CD8-positive, alpha-beta memory T cell (primary cell): ENCODE results near the gene TBK1. TPM values are rescaled to one million over a fixed set of nuclear protein-coding genes. Genes with fewer than 3 reads are reported as not detected.

ENCODE experiments used
- CTCF ChIA-PET: fragments of 350-600 bp; sonication (Branson Sonifier 250); formaldehyde crosslinking; loops from one replicate; lab custom pipeline; 2021; ENCODE audit warnings: antibody characterized with exemption; lab: Charles Lee
- POLR2A ChIA-PET: fragments of 350-600 bp; sonication (Branson Sonifier 250); formaldehyde crosslinking; loops from one replicate; lab custom pipeline; 2021; ENCODE audit warnings: antibody characterized with exemption; lab: Charles Lee
- DNase-seq, 5 donors: peaks; one replicate each; pipeline versions ENCODE4 v3.0.0 to v3.0.0-alpha.2; 2020 to 2022; ENCODE audit warnings: mixed read lengths in 1 of 5
- H3K27ac ChIP-seq: one replicate; pipeline ENCODE4 v1.7.0; 2013; ENCODE audit warnings: low read depth, mild to moderate bottlenecking, low read length, moderate library complexity
- H3K27me3 ChIP-seq: 2 replicates; pipeline ENCODE4 v1.7.0; 2013; ENCODE audit warnings: low read length, mild to moderate bottlenecking; ENCODE audit not compliant: insufficient read depth, poor library complexity, severe bottlenecking
- H3K36me3 ChIP-seq: 2 replicates; pipeline ENCODE4 v1.7.0; 2013; ENCODE audit warnings: mild to moderate bottlenecking, low read length, moderate library complexity; ENCODE audit not compliant: insufficient read depth
- H3K4me1 ChIP-seq: 2 replicates; pipeline ENCODE4 v1.7.0; 2013; ENCODE audit warnings: mild to moderate bottlenecking, low read length, moderate library complexity; ENCODE audit not compliant: insufficient read depth
- H3K4me3 ChIP-seq: 2 replicates; pipeline ENCODE4 v1.7.0; 2013; ENCODE audit warnings: mild to moderate bottlenecking, low read length
- H3K9me3 ChIP-seq: 2 replicates; pipeline ENCODE4 v1.7.0; 2013; ENCODE audit warnings: mild to moderate bottlenecking, low read length
- H3K27ac Mint-ChIP-seq, 8 donors: one replicate each; pipeline ENCODE4 v1.8.0; 2020 to 2021; ENCODE audit warnings: mixed read lengths in 8 of 8, mild to moderate bottlenecking in 6 of 8, inconsistent platforms in 3 of 8, moderate library complexity in 3 of 8
- H3K27me3 Mint-ChIP-seq, 2 donors: one replicate each; pipeline ENCODE4 v1.8.0; 2020 to 2021; ENCODE audit warnings: mixed read lengths in 2 of 2, mild to moderate bottlenecking in 1 of 2, moderate library complexity in 1 of 2
- H3K36me3 Mint-ChIP-seq, 3 donors: one replicate each; pipeline ENCODE4 v1.8.0; 2020 to 2021; ENCODE audit warnings: mixed read lengths in 3 of 3, inconsistent platforms in 1 of 3, mild to moderate bottlenecking in 1 of 3
- H3K4me1 Mint-ChIP-seq, 3 donors: one replicate each; pipeline ENCODE4 v1.8.0; 2020 to 2021; ENCODE audit warnings: mixed read lengths in 3 of 3, inconsistent platforms in 1 of 3, mild to moderate bottlenecking in 1 of 3
- H3K4me3 Mint-ChIP-seq, 7 donors: one replicate each; pipeline ENCODE4 v1.8.0; 2020 to 2021; ENCODE audit warnings: mixed read lengths in 7 of 7, mild to moderate bottlenecking in 6 of 7, moderate library complexity in 4 of 7, inconsistent platforms in 2 of 7
- H3K9me3 Mint-ChIP-seq, 5 donors: one replicate each; pipeline ENCODE4 v1.8.0; 2020 to 2022; ENCODE audit warnings: mixed read lengths in 5 of 5, mild to moderate bottlenecking in 3 of 5, moderate library complexity in 2 of 5, inconsistent platforms in 1 of 5
- polyA plus RNA-seq: library from polyadenylated mRNA; unstranded; fragments of 300-500 nt; fragmentation: Illumina TruSeq; gene quantifications from one replicate; pipeline ENCODE4 v1.2.3, GENCODE V29; 2021
- total RNA-seq, 2 experiments: library from RNA; stranded (reverse); gene quantifications; one replicate each; pipeline ENCODE4 v1.2.3, GENCODE V29; 2021

The TBK1 gene
- total and polyA plus RNA-seq, 3 experiments from 2014 or later = 25.9 to 27.6 (median 26.8) TPM

DNA sequence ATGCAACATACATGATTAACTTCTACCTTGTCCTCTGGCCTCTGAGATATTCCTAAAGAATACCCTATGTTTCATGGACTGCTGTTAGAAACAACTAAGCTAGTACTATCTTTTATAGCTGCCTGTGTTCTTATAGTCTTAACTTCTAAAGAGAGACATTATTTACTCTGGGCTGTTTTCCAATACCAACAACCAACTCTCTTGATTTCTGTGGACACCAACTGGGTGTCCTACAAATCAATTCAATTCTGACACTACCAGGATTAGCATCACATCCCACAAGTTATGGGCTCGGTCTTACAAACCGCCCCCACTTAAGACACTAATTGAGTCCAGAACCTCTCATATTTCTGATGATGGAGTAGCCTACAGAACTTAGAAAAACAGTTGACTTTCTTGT is 39.5 kb upstream of the TBK1 start:
- H3K9me3 Mint-ChIP-seq = no peaks in the 10 kb centered on the region
- no peaks in the 10 kb centered on the region for H3K27me3 ChIP-seq
- no peak for DNase-seq
- H3K27ac ChIP-seq = no peak overlapping the region
- H3K36me3 ChIP-seq = peaks cover 44% of the 10 kb centered on the region
- H3K27me3 Mint-ChIP-seq = no peaks in the 10 kb centered on the region
- peaks cover 7 to 69% (median 16%) of the 10 kb centered on the region in 3 donors for H3K36me3 Mint-ChIP-seq
- CTCF ChIA-PET = no interaction called here
- no peaks in the 10 kb centered on the region for H3K9me3 ChIP-seq
- H3K4me3 ChIP-seq = no peak overlapping the region
- POLR2A ChIA-PET = no interaction called here
- no peaks in the 10 kb centered on the region for H3K4me1 ChIP-seq
- H3K4me3 Mint-ChIP-seq = no peak overlapping the region
- peaks cover 3 to 18% (median 9%) of the 10 kb centered on the region in 3 donors for H3K4me1 Mint-ChIP-seq
- peak overlapping the region in 2 of 8 donors; percentile 1 to 6 for H3K27ac Mint-ChIP-seq

DNA sequence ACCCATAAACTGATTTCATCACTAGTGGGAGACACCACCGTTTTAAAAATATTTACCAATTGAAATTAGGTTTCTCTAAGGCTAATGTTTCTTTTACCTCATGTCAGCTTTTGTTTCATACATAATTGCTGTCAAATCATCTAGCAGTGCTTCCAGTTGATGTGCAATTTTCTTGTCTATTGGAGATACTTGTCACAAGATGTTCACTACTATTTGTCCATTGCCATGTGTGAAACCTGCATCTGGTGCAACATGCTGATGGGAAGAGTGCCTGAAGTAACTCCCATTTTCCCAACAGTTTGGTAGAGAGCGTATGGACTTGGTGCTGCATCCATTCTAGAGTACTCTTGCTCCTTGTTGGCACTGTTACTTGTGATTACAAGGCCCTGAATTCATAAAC is 38.0 kb upstream of the TBK1 start:
- Mint-ChIP-seq H3K4me3 (no peak overlapping the region), H3K27ac (peak overlapping the region in 1 of 8 donors; percentile 24), H3K9me3 (no peaks in the 10 kb centered on the region), H3K4me1 (peaks cover 2 to 12% (median 3%) of the 10 kb centered on the region in 3 donors), H3K27me3 (no peaks in the 10 kb centered on the region), H3K36me3 (peaks cover 10 to 81% (median 23%) of the 10 kb centered on the region in 3 donors)
- no peak for DNase-seq
- Histone ChIP-seq H3K4me1 (no peaks in the 10 kb centered on the region), H3K36me3 (peaks cover 54% of the 10 kb centered on the region), H3K9me3 (no peaks in the 10 kb centered on the region), H3K4me3 (no peak overlapping the region), H3K27me3 (no peaks in the 10 kb centered on the region), H3K27ac (no peak overlapping the region)
- CTCF ChIA-PET = no interaction called here
- POLR2A ChIA-PET = no interaction called here

GRCh38 chr12:64418209-64418608 is 33.7 kb upstream of the TBK1 start:
- Histone ChIP-seq H3K9me3 (no peaks in the 10 kb centered on the region), H3K27me3 (no peaks in the 10 kb centered on the region), H3K4me3 (no peak overlapping the region), H3K4me1 (no peaks in the 10 kb centered on the region), H3K36me3 (peaks cover 65% of the 10 kb centered on the region), H3K27ac (no peak overlapping the region)
- Mint-ChIP-seq H3K4me1 (peaks cover 0 to 7% (median 2%) of the 10 kb centered on the region in 3 donors), H3K36me3 (peaks cover 7 to 88% (median 29%) of the 10 kb centered on the region in 3 donors), H3K27me3 (no peaks in the 10 kb centered on the region), H3K4me3 (no peak overlapping the region), H3K27ac (no peak overlapping the region), H3K9me3 (no peaks in the 10 kb centered on the region)
- DNase-seq = no peak
- ChIA-PET CTCF (no interaction called here), POLR2A (no interaction called here)

- CTCF ChIA-PET = no interaction called here
Observed at GRCh38 chr12:64419696-64420095, 32.2 kb upstream of the TBK1 start.

GRCh38 chr12:64427988-64428387 is 23.9 kb upstream of the TBK1 start:
- Histone ChIP-seq H3K4me1 (no peaks in the 10 kb centered on the region), H3K4me3 (no peak overlapping the region), H3K9me3 (no peaks in the 10 kb centered on the region), H3K36me3 (peaks cover 37% of the 10 kb centered on the region), H3K27me3 (no peaks in the 10 kb centered on the region), H3K27ac (no peak overlapping the region)
- Mint-ChIP-seq H3K36me3 (peaks cover 10 to 91% (median 40%) of the 10 kb centered on the region in 3 donors), H3K4me3 (no peak overlapping the region), H3K27ac (peak overlapping the region in 2 of 8 donors; percentile 33 to 63), H3K27me3 (no peaks in the 10 kb centered on the region), H3K9me3 (no peaks in the 10 kb centered on the region), H3K4me1 (no peaks in the 10 kb centered on the region)
- ChIA-PET POLR2A (no interaction called here), CTCF (interaction anchor here (0.6 kb wide), 1 partner anchor 19 kb away, joined by 3 read pairs; no protein-coding TSS in a partner anchor)
- DNase-seq = no peak

More at GRCh38 chr12:64419696-64420095, 32.2 kb upstream of the TBK1 start:
- H3K36me3 ChIP-seq = peaks cover 56% of the 10 kb centered on the region
- no peaks in the 10 kb centered on the region for H3K27me3 ChIP-seq
- H3K27ac ChIP-seq = no peak overlapping the region
- H3K4me3 ChIP-seq = no peak overlapping the region
- H3K36me3 Mint-ChIP-seq = peaks cover 7 to 88% (median 31%) of the 10 kb centered on the region in 3 donors
- H3K4me1 Mint-ChIP-seq = peaks cover 0 to 2% (median 0%) of the 10 kb centered on the region in 3 donors
- no peaks in the 10 kb centered on the region for H3K4me1 ChIP-seq
- H3K4me3 Mint-ChIP-seq = no peak overlapping the region
- H3K27ac Mint-ChIP-seq = peak overlapping the region in 1 of 8 donors; percentile 34
- POLR2A ChIA-PET = no interaction called here
- H3K9me3 ChIP-seq = no peaks in the 10 kb centered on the region
- no peak for DNase-seq
- no peaks in the 10 kb centered on the region for H3K27me3 Mint-ChIP-seq
- H3K9me3 Mint-ChIP-seq = no peaks in the 10 kb centered on the region

GRCh38 chr12:64428956-64429355 is 23.0 kb upstream of the TBK1 start:
- DNase-seq = no peak
- Histone ChIP-seq H3K36me3 (peaks cover 43% of the 10 kb centered on the region), H3K27ac (no peak overlapping the region), H3K4me3 (no peak overlapping the region), H3K4me1 (no peaks in the 10 kb centered on the region), H3K27me3 (no peaks in the 10 kb centered on the region), H3K9me3 (no peaks in the 10 kb centered on the region)
- no peak overlapping the region for H3K4me3 Mint-ChIP-seq
- peaks cover 10 to 90% (median 41%) of the 10 kb centered on the region in 3 donors for H3K36me3 Mint-ChIP-seq
- H3K27me3 Mint-ChIP-seq = no peaks in the 10 kb centered on the region
- peak overlapping the region in 4 of 8 donors; percentile 26 to 52 (median 30) for H3K27ac Mint-ChIP-seq
- ChIA-PET CTCF (no interaction called here), POLR2A (no interaction called here)
- H3K9me3 Mint-ChIP-seq = no peaks in the 10 kb centered on the region
- H3K4me1 Mint-ChIP-seq = no peaks in the 10 kb centered on the region

DNA sequence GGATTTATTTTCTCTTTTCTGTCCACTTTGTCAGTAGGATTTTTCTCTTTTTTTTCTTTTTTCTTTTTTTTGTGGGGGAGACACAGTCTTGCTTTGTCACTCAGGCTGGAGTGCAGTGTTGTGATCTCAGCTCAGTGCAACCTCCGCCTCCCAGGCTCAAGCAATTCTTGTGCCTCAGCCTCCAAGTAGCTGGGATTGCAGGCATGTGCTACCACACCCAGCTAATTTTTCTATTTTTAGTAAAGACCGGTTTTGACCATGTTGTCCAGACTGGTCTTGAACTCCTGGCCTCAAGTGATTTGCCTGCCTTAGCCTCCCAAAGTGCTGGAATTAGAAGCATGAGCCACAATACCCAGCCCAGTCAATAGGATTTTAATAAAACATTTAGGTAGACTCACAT is 21.0 kb upstream of the TBK1 start:
- ChIA-PET CTCF (no interaction called here), POLR2A (no interaction called here)
- Histone ChIP-seq H3K4me3 (no peak overlapping the region), H3K27me3 (no peaks in the 10 kb centered on the region), H3K9me3 (no peaks in the 10 kb centered on the region), H3K36me3 (peaks cover 39% of the 10 kb centered on the region), H3K27ac (no peak overlapping the region), H3K4me1 (no peaks in the 10 kb centered on the region)
- no peaks in the 10 kb centered on the region for H3K9me3 Mint-ChIP-seq
- DNase-seq = no peak
- H3K4me3 Mint-ChIP-seq = no peak overlapping the region
- H3K27me3 Mint-ChIP-seq = no peaks in the 10 kb centered on the region
- H3K36me3 Mint-ChIP-seq = peaks cover 10 to 90% (median 40%) of the 10 kb centered on the region in 3 donors
- no peaks in the 10 kb centered on the region for H3K4me1 Mint-ChIP-seq
- H3K27ac Mint-ChIP-seq = peak overlapping the region in 3 of 8 donors; percentile 2 to 63 (median 58)

DNA sequence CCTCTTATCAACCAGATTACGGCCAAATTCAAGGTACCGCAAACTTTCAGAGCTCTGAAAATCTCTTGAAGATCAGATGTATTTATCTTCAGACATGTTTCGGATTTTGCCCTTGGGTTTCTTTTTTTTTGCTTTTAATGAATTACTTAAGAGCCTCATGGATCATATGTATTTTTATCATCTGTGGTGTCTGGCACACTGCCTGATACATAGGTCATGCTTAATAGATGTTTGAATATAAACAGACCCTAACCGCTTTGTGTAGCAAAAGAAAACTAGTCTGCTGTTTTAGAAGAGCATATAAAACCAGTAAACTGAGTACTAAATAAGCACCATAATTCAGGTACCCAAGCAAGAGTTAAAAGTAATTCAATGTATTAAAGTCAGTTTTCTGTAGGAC is 20.1 kb upstream of the TBK1 start:
- Mint-ChIP-seq H3K27ac (no peak overlapping the region), H3K9me3 (no peaks in the 10 kb centered on the region), H3K4me3 (no peak overlapping the region), H3K36me3 (peaks cover 10 to 88% (median 42%) of the 10 kb centered on the region in 3 donors), H3K27me3 (no peaks in the 10 kb centered on the region), H3K4me1 (no peaks in the 10 kb centered on the region)
- H3K27me3 ChIP-seq = no peaks in the 10 kb centered on the region
- no peak overlapping the region for H3K27ac ChIP-seq
- H3K9me3 ChIP-seq = no peaks in the 10 kb centered on the region
- H3K4me1 ChIP-seq = no peaks in the 10 kb centered on the region
- CTCF ChIA-PET = no interaction called here
- peaks cover 38% of the 10 kb centered on the region for H3K36me3 ChIP-seq
- POLR2A ChIA-PET = no interaction called here
- DNase-seq = no peak
- no peak overlapping the region for H3K4me3 ChIP-seq
